ENCODE measurements around the gene MS4A1. TPM values are rescaled to one million over a fixed set of nuclear protein-coding genes. Genes with fewer than 3 reads are reported as not detected.

The MS4A1 gene
- total and polyA plus RNA-seq, 10 donors = 237 to 1,116 (median 425) TPM

DNA sequence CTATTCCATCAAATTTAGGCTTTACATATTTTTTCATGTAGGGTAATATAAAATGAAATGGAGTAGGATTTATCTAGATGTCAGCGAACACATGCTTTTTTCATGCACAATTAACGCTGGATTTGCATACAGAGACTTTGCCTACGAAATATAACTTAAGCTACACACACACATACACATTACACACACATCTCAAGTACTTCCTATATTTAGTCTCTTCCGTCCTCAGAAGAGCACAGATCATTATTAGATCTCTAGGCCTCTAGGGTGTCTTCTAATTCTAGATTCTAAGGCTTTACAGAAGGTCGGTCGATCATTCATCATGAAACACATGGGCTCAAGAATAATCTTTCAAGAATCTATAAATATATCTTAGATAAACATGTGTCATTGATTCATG lies 55.7 kb downstream of the MS4A1 start:
- no peak for DNase-seq
- Histone ChIP-seq H3K36me3 (no peaks in the 10 kb centered on the region), H3K4me3 (no peak overlapping the region), H3K27me3 (replicated peaks in 1 of 7) (peaks cover 0 to 4% (median 0%) of the 10 kb centered on the region in 7 donors), H3K4me1 (peaks cover 0 to 5% (median 0%) of the 10 kb centered on the region in 6 donors), H3K9me3 (no peaks in the 10 kb centered on the region), H3K27ac (no peak overlapping the region)
- intact Hi-C loops (cut with DNase I; ENCODE audit: low total_unique reads) = no loop called here
- WGBS, 5 donors = 45 to 58% (median 52%) methylated on average over 6 of the region's 6 CpGs
- TF ChIP-seq, protein P1, sequence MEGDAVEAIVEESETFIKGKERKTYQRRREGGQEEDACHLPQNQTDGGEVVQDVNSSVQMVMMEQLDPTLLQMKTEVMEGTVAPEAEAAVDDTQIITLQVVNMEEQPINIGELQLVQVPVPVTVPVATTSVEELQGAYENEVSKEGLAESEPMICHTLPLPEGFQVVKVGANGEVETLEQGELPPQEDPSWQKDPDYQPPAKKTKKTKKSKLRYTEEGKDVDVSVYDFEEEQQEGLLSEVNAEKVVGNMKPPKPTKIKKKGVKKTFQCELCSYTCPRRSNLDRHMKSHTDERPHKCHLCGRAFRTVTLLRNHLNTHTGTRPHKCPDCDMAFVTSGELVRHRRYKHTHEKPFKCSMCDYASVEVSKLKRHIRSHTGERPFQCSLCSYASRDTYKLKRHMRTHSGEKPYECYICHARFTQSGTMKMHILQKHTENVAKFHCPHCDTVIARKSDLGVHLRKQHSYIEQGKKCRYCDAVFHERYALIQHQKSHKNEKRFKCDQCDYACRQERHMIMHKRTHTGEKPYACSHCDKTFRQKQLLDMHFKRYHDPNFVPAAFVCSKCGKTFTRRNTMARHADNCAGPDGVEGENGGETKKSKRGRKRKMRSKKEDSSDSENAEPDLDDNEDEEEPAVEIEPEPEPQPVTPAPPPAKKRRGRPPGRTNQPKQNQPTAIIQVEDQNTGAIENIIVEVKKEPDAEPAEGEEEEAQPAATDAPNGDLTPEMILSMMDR (IDR thresholded peaks at IDR 0.05 in 8 of 11, conservative IDR thresholded peaks at IDR 0.05 in 3 of 11) = no peak
- TF ChIP-seq POLR2A (IDR thresholded peaks at IDR 0.05) = no peak
- no peak for TF ChIP-seq POLR2AphosphoS5 (IDR thresholded peaks at IDR 0.05)

DNA sequence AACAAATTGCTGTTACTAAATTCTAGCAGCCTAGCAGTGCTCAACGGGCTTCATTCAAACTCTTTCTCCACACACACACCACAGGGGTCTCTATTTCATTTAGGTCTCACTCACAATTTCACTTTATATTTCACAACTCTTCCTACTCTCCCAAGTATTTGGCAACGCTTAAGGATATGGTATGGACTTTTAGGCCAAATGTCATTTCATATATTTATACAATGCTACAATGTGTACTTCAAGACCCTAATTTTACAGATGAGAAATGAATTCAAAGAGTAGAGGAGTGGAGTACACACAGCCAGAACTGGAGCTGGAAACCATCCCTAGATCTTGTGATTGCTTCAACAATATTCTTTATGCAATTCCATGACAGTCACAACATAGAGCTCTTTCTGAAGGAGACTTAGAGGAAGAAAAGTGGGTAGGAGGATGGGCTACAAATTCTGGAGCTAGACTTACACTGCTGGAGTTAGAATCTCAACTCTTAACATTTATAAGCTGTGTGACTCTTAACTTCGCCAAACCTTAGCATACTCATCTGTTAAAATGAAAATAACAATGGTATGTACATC lies 57.1 kb downstream of the MS4A1 start:
- no peak overlapping the region for H3K4me3 ChIP-seq
- no peak overlapping the region for H3K27ac ChIP-seq
- DNase-seq = no peak
- H3K36me3 ChIP-seq = no peaks in the 10 kb centered on the region
- peaks cover 0 to 4% (median 0%) of the 10 kb centered on the region in 7 donors for H3K27me3 ChIP-seq (replicated peaks in 1 of 7)
- peaks cover 0 to 5% (median 0%) of the 10 kb centered on the region in 6 donors for H3K4me1 ChIP-seq
- TF ChIP-seq POLR2A (IDR thresholded peaks at IDR 0.05) = no peak
- TF ChIP-seq, protein P1 (IDR thresholded peaks at IDR 0.05 in 8 of 11, conservative IDR thresholded peaks at IDR 0.05 in 3 of 11) = no peak
- no peak for TF ChIP-seq POLR2AphosphoS5 (IDR thresholded peaks at IDR 0.05)
- no peaks in the 10 kb centered on the region for H3K9me3 ChIP-seq
- intact Hi-C loops (cut with DNase I; ENCODE audit: low total_unique reads) = no loop called here
- WGBS, 5 donors = 61 to 85% (median 70%) methylated on average over 3 of the region's 3 CpGs

DNA sequence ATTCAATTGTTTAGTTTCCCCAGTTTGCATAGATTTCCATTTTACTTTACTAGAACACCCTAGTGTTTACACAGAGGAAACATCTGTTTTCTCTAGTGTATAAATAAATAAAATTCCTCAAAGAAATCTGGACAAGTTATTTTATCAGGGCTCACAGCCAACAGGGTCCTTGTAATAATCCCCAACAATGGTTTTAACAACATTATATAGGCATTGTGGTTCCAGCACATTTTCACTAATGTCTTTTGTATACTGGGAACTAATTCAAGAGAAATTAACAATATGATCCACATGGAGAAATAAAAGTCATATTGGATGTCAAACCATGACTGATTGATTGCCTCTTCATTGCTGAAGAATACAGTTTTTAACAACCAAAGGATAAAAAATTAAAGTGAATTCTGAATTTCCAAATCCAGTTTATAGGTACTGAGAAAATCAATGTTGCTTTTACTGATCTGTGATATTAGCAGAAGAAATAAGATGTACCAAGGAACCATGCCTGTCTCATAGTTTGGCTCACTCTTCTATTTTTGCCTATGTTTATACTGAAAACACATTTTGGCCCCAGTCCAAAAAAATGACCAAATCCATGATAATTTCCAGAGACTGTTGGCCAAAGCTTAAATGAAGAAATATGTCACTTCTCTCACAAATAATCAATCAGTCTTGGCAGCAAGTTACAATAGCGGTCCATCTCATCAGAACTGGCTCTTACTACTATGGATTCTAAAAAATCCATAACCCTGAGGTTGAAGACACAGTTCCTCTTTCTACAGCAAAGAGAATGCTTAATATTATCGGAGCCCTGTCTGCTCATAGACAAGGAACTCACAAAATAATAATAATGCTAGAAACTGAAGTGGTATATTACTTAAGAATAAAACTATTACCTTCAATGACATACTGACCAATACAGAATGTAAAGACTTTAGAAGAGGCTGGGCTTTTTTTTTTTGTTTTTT lies 58.1 kb downstream of the MS4A1 start:
- no peak for DNase-seq
- Histone ChIP-seq H3K4me3 (no peak overlapping the region), H3K27me3 (replicated peaks in 1 of 7) (peaks cover 0 to 4% (median 0%) of the 10 kb centered on the region in 7 donors), H3K4me1 (peaks cover 0 to 5% (median 0%) of the 10 kb centered on the region in 6 donors), H3K27ac (no peak overlapping the region), H3K36me3 (no peaks in the 10 kb centered on the region), H3K9me3 (no peaks in the 10 kb centered on the region)
- TF ChIP-seq POLR2A (IDR thresholded peaks at IDR 0.05) (no peak), POLR2AphosphoS5 (IDR thresholded peaks at IDR 0.05) (no peak)
- TF ChIP-seq, protein P1 (IDR thresholded peaks at IDR 0.05 in 8 of 11, conservative IDR thresholded peaks at IDR 0.05 in 3 of 11) = no peak
- WGBS, 5 donors = 50 to 63% (median 54%) methylated on average over 2 of the region's 2 CpGs
- intact Hi-C loops (cut with DNase I; ENCODE audit: low total_unique reads) = no loop called here
